ENCODE measurements around the gene CARD14. TPM values are rescaled to one million over a fixed set of nuclear protein-coding genes. Genes with fewer than 3 reads are reported as not detected.

The CARD14 gene
- total RNA-seq, 1 experiment from 2014 or later: 16.5 TPM

DNA sequence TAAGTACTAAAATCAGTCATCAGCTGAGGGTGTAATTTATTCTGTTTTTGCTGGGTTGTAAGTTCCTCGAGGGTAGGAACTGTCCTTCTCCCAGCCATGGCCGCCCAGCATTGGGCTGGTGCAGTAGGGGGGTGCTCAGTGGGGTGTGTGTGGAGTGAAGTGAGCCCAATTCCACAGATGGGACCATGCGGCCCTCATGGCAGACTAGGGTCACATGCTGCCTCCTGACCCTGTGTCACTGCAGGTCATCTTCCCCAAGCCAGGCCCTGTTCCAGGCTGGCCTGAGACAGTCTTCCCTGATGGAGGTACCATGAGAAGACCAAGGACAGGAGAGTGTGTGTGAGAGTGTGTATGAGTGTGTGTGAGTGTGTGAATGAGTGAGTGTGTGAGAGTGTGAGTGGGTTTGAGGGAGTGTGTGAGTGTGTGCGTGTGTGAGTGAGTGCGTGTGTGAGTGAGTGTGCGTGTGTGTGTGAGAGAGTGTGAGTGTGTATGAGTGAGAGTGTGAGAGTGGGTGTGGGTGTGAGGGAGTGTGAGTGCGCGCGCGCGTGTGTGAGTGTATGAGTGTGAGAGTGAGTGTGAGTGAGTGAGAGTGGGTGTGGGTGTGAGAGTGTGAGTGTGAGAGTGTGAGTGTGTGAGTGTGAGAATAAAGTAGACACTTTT, 54.1 kb downstream of the CARD14 start:
- Histone ChIP-seq H2AFZ (no peak overlapping the region), H3K27ac (no peak overlapping the region), H3K27me3 (ENCODE audit: insufficient read depth, low read depth) (no peaks in the 10 kb centered on the region), H3K36me3 (ENCODE audit: low read depth) (no peaks in the 10 kb centered on the region), H3F3A (ENCODE audit: insufficient read depth, low read depth) (no peaks in the 10 kb centered on the region), H3K9me2 (ENCODE audit: insufficient read depth) (no peaks in the 10 kb centered on the region), H3K4me2 (no peak overlapping the region), H3K79me2 (ENCODE audit: low read depth) (no peaks in the 10 kb centered on the region), H3K4me1 (replicated peaks; ENCODE audit: insufficient read depth) (peaks cover 6% of the 10 kb centered on the region; the same call in 1 of the 2 replicates), H3K4me3 (no peak overlapping the region), H4K20me1 (ENCODE audit: insufficient read depth) (no peaks in the 10 kb centered on the region), H3K9me3 (ENCODE audit: insufficient read depth, low read depth) (no peaks in the 10 kb centered on the region)
- intact Hi-C loops (cut with micrococcal nuclease; ENCODE audit: unreplicated experiment): no loop called here
- no TSS peak for BruUV-seq (replicated peaks)
- ChIA-PET POLR2A (ENCODE audit: unreplicated experiment) (no interaction called here), CTCF (no interaction called here)
- DNase-seq: no peak
- TF ChIP-seq, protein P1, sequence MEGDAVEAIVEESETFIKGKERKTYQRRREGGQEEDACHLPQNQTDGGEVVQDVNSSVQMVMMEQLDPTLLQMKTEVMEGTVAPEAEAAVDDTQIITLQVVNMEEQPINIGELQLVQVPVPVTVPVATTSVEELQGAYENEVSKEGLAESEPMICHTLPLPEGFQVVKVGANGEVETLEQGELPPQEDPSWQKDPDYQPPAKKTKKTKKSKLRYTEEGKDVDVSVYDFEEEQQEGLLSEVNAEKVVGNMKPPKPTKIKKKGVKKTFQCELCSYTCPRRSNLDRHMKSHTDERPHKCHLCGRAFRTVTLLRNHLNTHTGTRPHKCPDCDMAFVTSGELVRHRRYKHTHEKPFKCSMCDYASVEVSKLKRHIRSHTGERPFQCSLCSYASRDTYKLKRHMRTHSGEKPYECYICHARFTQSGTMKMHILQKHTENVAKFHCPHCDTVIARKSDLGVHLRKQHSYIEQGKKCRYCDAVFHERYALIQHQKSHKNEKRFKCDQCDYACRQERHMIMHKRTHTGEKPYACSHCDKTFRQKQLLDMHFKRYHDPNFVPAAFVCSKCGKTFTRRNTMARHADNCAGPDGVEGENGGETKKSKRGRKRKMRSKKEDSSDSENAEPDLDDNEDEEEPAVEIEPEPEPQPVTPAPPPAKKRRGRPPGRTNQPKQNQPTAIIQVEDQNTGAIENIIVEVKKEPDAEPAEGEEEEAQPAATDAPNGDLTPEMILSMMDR (conservative IDR thresholded peaks at IDR 0.05): no peak
- no peak for TF ChIP-seq EZH2 (IDR thresholded peaks at IDR 0.05; ENCODE audit: low read depth)

- Histone ChIP-seq H3F3A (ENCODE audit: insufficient read depth, low read depth) (no peaks in the 10 kb centered on the region), H3K4me1 (replicated peaks; ENCODE audit: insufficient read depth) (no peaks in the 10 kb centered on the region), H3K79me2 (ENCODE audit: low read depth) (no peaks in the 10 kb centered on the region), H3K9me2 (ENCODE audit: insufficient read depth) (no peaks in the 10 kb centered on the region), H4K20me1 (ENCODE audit: insufficient read depth) (no peaks in the 10 kb centered on the region), H3K36me3 (ENCODE audit: low read depth) (no peaks in the 10 kb centered on the region), H3K27ac (no peak overlapping the region), H3K4me3 (no peak overlapping the region), H3K4me2 (no peak overlapping the region), H2AFZ (no peak overlapping the region), H3K9me3 (ENCODE audit: insufficient read depth, low read depth) (no peaks in the 10 kb centered on the region), H3K27me3 (ENCODE audit: insufficient read depth, low read depth) (no peaks in the 10 kb centered on the region)
- TF ChIP-seq EZH2 (IDR thresholded peaks at IDR 0.05; ENCODE audit: low read depth): no peak
- TF ChIP-seq, protein P1 (conservative IDR thresholded peaks at IDR 0.05): no peak
- no peak for DNase-seq
- intact Hi-C loops (cut with micrococcal nuclease; ENCODE audit: unreplicated experiment): no loop called here
- no TSS peak for BruUV-seq (replicated peaks)
- ChIA-PET POLR2A (ENCODE audit: unreplicated experiment) (no interaction called here), CTCF (no interaction called here)
Measured at GRCh38 chr17:80224683-80225082, 54.9 kb downstream of the CARD14 start.

DNA sequence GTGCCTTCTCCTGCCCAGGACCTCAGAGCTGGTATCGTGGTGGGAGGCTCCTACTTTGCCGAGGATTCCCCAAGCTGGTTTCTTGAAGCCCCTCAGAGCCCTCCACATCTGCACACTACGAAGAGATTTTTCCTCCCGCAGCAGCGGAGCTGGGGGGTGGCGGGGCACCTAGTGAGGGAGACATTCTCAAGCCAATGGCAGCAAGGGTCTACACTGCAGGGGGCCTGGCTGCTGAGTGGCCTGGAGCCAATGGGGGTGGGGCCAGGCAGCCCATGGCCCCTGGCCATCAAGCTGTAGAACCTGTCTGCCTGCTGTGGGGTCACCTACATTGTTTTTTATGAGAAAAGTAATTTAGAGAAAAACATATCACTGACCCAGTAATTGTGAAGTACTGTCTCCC, 55.4 kb downstream of the CARD14 start:
- Histone ChIP-seq H3K27ac (no peak overlapping the region), H3K79me2 (ENCODE audit: low read depth) (no peaks in the 10 kb centered on the region), H2AFZ (no peak overlapping the region), H3K27me3 (ENCODE audit: insufficient read depth, low read depth) (no peaks in the 10 kb centered on the region), H3K4me2 (no peak overlapping the region), H3K36me3 (ENCODE audit: low read depth) (no peaks in the 10 kb centered on the region), H3K4me1 (replicated peaks; ENCODE audit: insufficient read depth) (no peaks in the 10 kb centered on the region), H3K9me3 (ENCODE audit: insufficient read depth, low read depth) (no peaks in the 10 kb centered on the region), H3K4me3 (no peak overlapping the region), H3F3A (ENCODE audit: insufficient read depth, low read depth) (no peaks in the 10 kb centered on the region), H3K9me2 (ENCODE audit: insufficient read depth) (no peaks in the 10 kb centered on the region), H4K20me1 (ENCODE audit: insufficient read depth) (no peaks in the 10 kb centered on the region)
- DNase-seq: no peak
- POLR2A ChIA-PET (ENCODE audit: unreplicated experiment): no interaction called here
- BruUV-seq (replicated peaks): no TSS peak
- CTCF ChIA-PET: no interaction called here
- TF ChIP-seq, protein P1 (conservative IDR thresholded peaks at IDR 0.05): no peak
- no peak for TF ChIP-seq EZH2 (IDR thresholded peaks at IDR 0.05; ENCODE audit: low read depth)
- intact Hi-C loops (cut with micrococcal nuclease; ENCODE audit: unreplicated experiment): no loop called here

Measured in PC-9 (cell line).